CD4-positive, alpha-beta T cell treated with Interferon gamma for 1 hour (primary cell): ENCODE data around the gene SART1.
"Not testable (repeated sequence)": the region's sequence is repeated elsewhere in the genome, so short reads cannot be mapped to it uniquely, and the experiment has no call there.

ENCODE experiments used
- DNase-seq: peaks from one replicate; pipeline ENCODE4 v3.0.0-alpha.2; 2020

SART1 gene

GRCh38 chr11:65937766-65938165 is 23.8 kb upstream of the SART1 start:
- DNase-seq, result no peak

GRCh38 chr11:65941720-65942310 is 19.7 kb upstream of the SART1 start:
- no peak for DNase-seq

GRCh38 chr11:65942531-65942930 is 19.0 kb upstream of the SART1 start:
- DNase-seq, result no peak

GRCh38 chr11:65944191-65944590 is 17.3 kb upstream of the SART1 start:
- no peak for DNase-seq

GRCh38 chr11:65944767-65945166 is 16.8 kb upstream of the SART1 start:
- no peak for DNase-seq

- DNase-seq, result no peak
These were observed 16.1 kb upstream of the SART1 start, which contains the start of gene TSGA10IP for GRCh38 chr11:65945430-65945911. TSGA10IP (plus strand) TSS chr11:65945480; CDS start chr11:65945676, 196 bp downstream.

- DNase-seq, result no peak
These were observed 15.5 kb upstream of the SART1 start for GRCh38 chr11:65945941-65946558.

- DNase-seq, result no peak
These were observed 14.9 kb upstream of the SART1 start for GRCh38 chr11:65946655-65947054.

- DNase-seq, result no peak
These were observed 14.4 kb upstream of the SART1 start for GRCh38 chr11:65947133-65947532.

- no peak for DNase-seq
These were observed 13.9 kb upstream of the SART1 start for GRCh38 chr11:65947603-65948125.

- DNase-seq, result not testable (repeated sequence)
These were observed 10.8 kb upstream of the SART1 start for GRCh38 chr11:65950711-65951110.

GRCh38 chr11:65951641-65952040 is 9.9 kb upstream of the SART1 start:
- not testable (repeated sequence) for DNase-seq

GRCh38 chr11:65952052-65952521 is 9.4 kb upstream of the SART1 start:
- no peak for DNase-seq

GRCh38 chr11:65953471-65953870 is 8.1 kb upstream of the SART1 start:
- DNase-seq, result no peak

- DNase-seq, result no peak
These were observed 6.8 kb upstream of the SART1 start for GRCh38 chr11:65954771-65955170.

- no peak for DNase-seq
These were observed 3.2 kb upstream of the SART1 start for GRCh38 chr11:65958291-65958690.

- DNase-seq, result no peak
These were observed 2.6 kb upstream of the SART1 start for GRCh38 chr11:65958774-65959420.

GRCh38 chr11:65960824-65961266 is 689 bp upstream of the SART1 start:
- no peak for DNase-seq

- peak; percentile 58 for DNase-seq
These were observed 619 bp downstream of the SART1 start for GRCh38 chr11:65962141-65962564.

- no peak for DNase-seq
These were observed 3.4 kb downstream of the SART1 start for GRCh38 chr11:65964906-65965305.

GRCh38 chr11:65965986-65966762 is 4.6 kb downstream of the SART1 start:
- DNase-seq, result no peak

GRCh38 chr11:65967329-65967934 is 5.9 kb downstream of the SART1 start:
- DNase-seq, result no peak
